ENCODE data around the gene INTS2. TPM values are rescaled to one million over a fixed set of nuclear protein-coding genes. Genes with fewer than 3 reads are reported as not detected.
"Not testable (repeated sequence)": the region's sequence is repeated elsewhere in the genome, so short reads cannot be mapped to it uniquely, and the experiment has no call there.

INTS2 gene
- total RNA-seq, 8 experiments from 2014 or later: 11.2 to 16.8 (median 11.9) TPM

DNA sequence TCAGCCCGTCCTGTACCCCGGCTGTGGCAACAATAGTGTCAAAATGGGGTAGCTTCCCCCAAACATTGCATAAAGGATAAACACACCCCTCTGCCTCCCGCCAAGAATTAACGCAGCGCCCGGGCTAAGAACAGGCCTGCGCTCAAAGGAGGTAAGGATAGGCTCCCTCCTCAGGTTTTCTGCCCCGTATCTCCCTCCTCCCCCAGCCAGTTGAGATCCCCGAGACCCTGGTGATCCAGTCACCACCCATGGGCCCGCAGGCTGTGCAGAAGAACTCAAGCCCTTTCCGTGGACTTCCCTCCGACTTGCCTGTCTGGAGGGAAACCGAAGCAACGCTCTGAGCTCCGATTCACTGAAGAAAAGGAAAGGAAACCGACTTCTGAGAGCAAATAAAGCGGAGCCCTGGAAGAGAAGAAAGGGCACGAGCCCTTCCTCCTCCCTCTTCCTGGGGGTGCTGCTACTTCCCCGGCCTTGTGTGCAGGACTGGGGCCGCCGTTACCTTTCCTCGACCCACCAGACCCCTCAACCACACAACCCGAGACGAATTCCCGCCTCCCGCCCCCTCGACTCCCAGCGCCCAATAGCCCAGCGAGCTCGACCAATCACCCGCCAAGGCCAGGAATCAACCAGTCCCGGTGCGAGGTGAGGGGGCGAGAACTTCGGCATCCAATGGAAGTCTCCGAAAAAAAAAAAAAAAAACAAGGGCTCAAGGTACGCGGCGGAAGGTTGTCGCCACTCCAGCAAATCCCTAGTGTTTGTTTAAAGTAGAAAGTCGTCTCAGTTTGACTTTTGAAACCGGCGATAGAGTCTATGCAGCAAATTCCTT is 64.6 kb downstream of the INTS2 start, which contains the start of gene BRIP1:
BRIP1 (minus strand) TSS at position 554 of the 826 bp plus-strand sequence. CDS start 1,989 bp downstream, outside the sequence.
- in situ Hi-C loops (cut with MboI; ENCODE audit: low pct_unique_long_range_greater_than_20kb in 2 of 9, low sequenced_read_pairs in 9 of 9, unreplicated experiment in 9 of 9): no loop called here
- ATAC-seq (replicated peaks in 6 of 8): peak; percentile 97 to 100 (median 100)
- Histone ChIP-seq H3K4me3 (peak within 1 kb of the TSS; percentile 57 to 82 (median 63)), H3K27ac (no peak within 1 kb of the TSS), H3K4me1 (replicated peaks in 1 of 2) (peaks cover 0 to 6% of the 10 kb centered on the region in 2 donors)
- WGBS, 10 experiments: 0 to 4% (median 0%) methylated on average over 2 to 20 of the region's 43 CpGs

GRCh38 chr17:61862105-61862574 is 65.6 kb downstream of the INTS2 start:
- H3K27ac ChIP-seq: no peak overlapping the region
- H3K4me1 ChIP-seq (replicated peaks in 1 of 2): peaks cover 0 to 6% of the 10 kb centered on the region in 2 donors
- no peak for ATAC-seq (replicated peaks in 6 of 8)
- WGBS, 10 experiments: 0 to 50% (median 0%) methylated on average over 1 of the region's 1 CpG; no CpG with 5 or more reads in 3 of the 10 experiments
- in situ Hi-C loops (cut with MboI; ENCODE audit: low pct_unique_long_range_greater_than_20kb in 2 of 9, low sequenced_read_pairs in 9 of 9, unreplicated experiment in 9 of 9): no loop called here
- H3K4me3 ChIP-seq: peak overlapping the region in 3 of 5 donors; percentile 57 to 75 (median 63)

DNA sequence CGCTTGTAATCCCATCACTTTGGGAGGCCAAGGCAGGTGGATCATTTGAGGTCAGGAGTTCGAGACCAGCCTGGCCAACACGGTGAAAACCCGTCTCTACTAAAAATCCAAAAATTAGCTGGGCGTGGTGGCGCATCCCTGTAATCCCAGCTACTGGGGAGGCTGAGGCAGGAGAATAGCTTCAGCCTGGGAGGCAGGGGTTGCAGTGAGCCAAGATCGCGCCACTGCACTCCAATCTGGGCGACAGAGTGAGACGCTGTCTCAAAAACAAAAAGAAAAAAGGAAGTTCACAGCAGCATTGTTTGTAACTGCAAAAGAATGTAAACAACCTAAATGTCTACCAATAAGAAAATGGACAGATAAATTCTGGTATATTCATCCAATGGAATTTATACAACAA is 67.4 kb downstream of the INTS2 start:
- H3K27ac ChIP-seq; H3K4me3 ChIP-seq; ATAC-seq (replicated peaks in 6 of 8); in situ Hi-C loops (cut with MboI; ENCODE audit: low pct_unique_long_range_greater_than_20kb in 2 of 9, low sequenced_read_pairs in 9 of 9, unreplicated experiment in 9 of 9); H3K4me1 ChIP-seq (replicated peaks in 1 of 2): not testable (repeated sequence)
- 80 to 100% (median 98%) methylated on average over 1 to 10 of the region's 10 CpGs; no CpG with 5 or more reads in 2 of the 10 experiments for WGBS, 10 experiments

GRCh38 chr17:61856035-61856434 is 71.7 kb downstream of the INTS2 start:
- ATAC-seq (replicated peaks in 6 of 8): no peak
- in situ Hi-C loops (cut with MboI; ENCODE audit: low pct_unique_long_range_greater_than_20kb in 2 of 9, low sequenced_read_pairs in 9 of 9, unreplicated experiment in 9 of 9): no loop called here
- Histone ChIP-seq H3K4me1 (replicated peaks in 1 of 2) (no peaks in the 10 kb centered on the region), H3K27ac (no peak overlapping the region), H3K4me3 (no peak overlapping the region)
- 88 to 100% (median 100%) methylated on average over 1 of the region's 1 CpG; no CpG with 5 or more reads in 2 of the 10 experiments for WGBS, 10 experiments

DNA sequence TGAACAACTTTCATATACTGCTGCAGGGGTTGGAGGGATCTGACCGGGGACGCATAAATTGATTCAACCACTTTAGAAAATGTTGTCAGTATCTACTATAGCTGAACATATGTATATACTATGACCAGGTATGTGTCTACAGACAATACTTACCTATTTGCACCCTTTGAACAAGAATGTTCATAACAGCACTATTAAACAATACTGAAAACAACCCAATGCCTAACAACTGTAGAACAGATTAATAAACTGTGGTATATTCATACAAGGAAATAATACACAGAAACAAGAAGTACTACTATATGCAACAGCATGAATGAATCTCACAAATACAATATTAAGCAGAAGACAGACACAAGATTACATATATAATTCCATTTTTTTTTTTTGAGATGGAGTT is 74.9 kb downstream of the INTS2 start:
- Histone ChIP-seq H3K27ac (no peak overlapping the region), H3K4me1 (replicated peaks in 1 of 2) (no peaks in the 10 kb centered on the region), H3K4me3 (no peak overlapping the region)
- no peak for ATAC-seq (replicated peaks in 6 of 8)
- WGBS, 10 experiments: 92 to 100% (median 100%) methylated on average over 1 to 2 of the region's 2 CpGs; no CpG with 5 or more reads in 2 of the 10 experiments
- in situ Hi-C loops (cut with MboI; ENCODE audit: low pct_unique_long_range_greater_than_20kb in 2 of 9, low sequenced_read_pairs in 9 of 9, unreplicated experiment in 9 of 9): no loop called here

GRCh38 chr17:61849674-61850073 is 78.1 kb downstream of the INTS2 start:
- no peaks in the 10 kb centered on the region for H3K4me1 ChIP-seq (replicated peaks in 1 of 2)
- no peak overlapping the region for H3K27ac ChIP-seq
- no peak overlapping the region for H3K4me3 ChIP-seq
- in situ Hi-C loops (cut with MboI; ENCODE audit: low pct_unique_long_range_greater_than_20kb in 2 of 9, low sequenced_read_pairs in 9 of 9, unreplicated experiment in 9 of 9): loop anchor here in 4 of 9 experiments (10.0 to 25.0 kb wide), 2 partner anchors 435 to 437 kb away; no protein-coding TSS in a partner anchor
- ATAC-seq (replicated peaks in 6 of 8): no peak

DNA sequence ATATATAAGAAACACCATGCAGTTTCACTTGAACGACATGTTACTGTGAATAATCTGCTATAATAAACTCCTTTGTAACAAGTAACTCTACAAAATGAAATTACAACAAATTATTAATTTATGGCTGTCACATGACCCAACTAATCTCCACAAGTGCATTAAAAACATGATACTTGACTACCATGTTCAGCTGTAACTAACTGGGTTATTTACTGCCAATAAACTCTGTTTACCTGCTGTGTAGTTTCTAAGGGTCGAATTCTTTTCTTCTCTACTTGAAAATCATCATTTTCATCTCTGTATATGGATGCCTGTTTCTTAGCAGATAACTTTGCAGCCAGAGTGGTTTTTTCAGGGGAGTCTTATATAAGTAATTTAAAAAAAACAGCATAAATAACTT is 78.9 kb downstream of the INTS2 start:
- WGBS, 10 experiments: 63 to 100% (median 100%) methylated on average over 1 to 2 of the region's 2 CpGs; no CpG with 5 or more reads in 1 of the 10 experiments
- H3K4me1 ChIP-seq (replicated peaks in 1 of 2): no peaks in the 10 kb centered on the region
- in situ Hi-C loops (cut with MboI; ENCODE audit: low pct_unique_long_range_greater_than_20kb in 2 of 9, low sequenced_read_pairs in 9 of 9, unreplicated experiment in 9 of 9): loop anchor here in 4 of 9 experiments (10.0 to 25.0 kb wide), 2 partner anchors 434 to 437 kb away; no protein-coding TSS in a partner anchor
- H3K27ac ChIP-seq: no peak overlapping the region
- no peak for ATAC-seq (replicated peaks in 6 of 8)
- H3K4me3 ChIP-seq: no peak overlapping the region

- no peak overlapping the region for H3K4me3 ChIP-seq
- ATAC-seq (replicated peaks in 6 of 8): no peak
- no peaks in the 10 kb centered on the region for H3K4me1 ChIP-seq (replicated peaks in 1 of 2)
- in situ Hi-C loops (cut with MboI; ENCODE audit: low pct_unique_long_range_greater_than_20kb in 2 of 9, low sequenced_read_pairs in 9 of 9, unreplicated experiment in 9 of 9): loop anchor here in 4 of 9 experiments (10.0 to 25.0 kb wide), 2 partner anchors 433 to 436 kb away; no protein-coding TSS in a partner anchor
- no peak overlapping the region for H3K27ac ChIP-seq
- WGBS, 10 experiments: 11 to 100% (median 88%) methylated on average over 1 to 2 of the region's 2 CpGs; no CpG with 5 or more reads in 2 of the 10 experiments
These were observed 79.5 kb downstream of the INTS2 start for GRCh38 chr17:61848247-61848646.

GRCh38 chr17:61847659-61848058 is 80.1 kb downstream of the INTS2 start:
- WGBS, 10 experiments: 89 to 100% (median 95%) methylated on average over 2 to 3 of the region's 3 CpGs
- in situ Hi-C loops (cut with MboI; ENCODE audit: low pct_unique_long_range_greater_than_20kb in 2 of 9, low sequenced_read_pairs in 9 of 9, unreplicated experiment in 9 of 9): loop anchor here in 4 of 9 experiments (10.0 to 25.0 kb wide), 2 partner anchors 433 to 435 kb away; no protein-coding TSS in a partner anchor
- H3K27ac ChIP-seq: no peak overlapping the region
- ATAC-seq (replicated peaks in 6 of 8): no peak
- H3K4me3 ChIP-seq: no peak overlapping the region
- no peaks in the 10 kb centered on the region for H3K4me1 ChIP-seq (replicated peaks in 1 of 2)

GRCh38 chr17:61846761-61847375 is 80.9 kb downstream of the INTS2 start:
- ATAC-seq (replicated peaks in 6 of 8): no peak
- WGBS, 10 experiments: 87 to 100% (median 98%) methylated on average over 1 to 3 of the region's 3 CpGs; no CpG with 5 or more reads in 1 of the 10 experiments
- no peak overlapping the region for H3K27ac ChIP-seq
- no peaks in the 10 kb centered on the region for H3K4me1 ChIP-seq (replicated peaks in 1 of 2)
- no peak overlapping the region for H3K4me3 ChIP-seq
- in situ Hi-C loops (cut with MboI; ENCODE audit: low pct_unique_long_range_greater_than_20kb in 2 of 9, low sequenced_read_pairs in 9 of 9, unreplicated experiment in 9 of 9): loop anchor here in 4 of 9 experiments (10.0 to 25.0 kb wide), 2 partner anchors 432 to 435 kb away; no protein-coding TSS in a partner anchor

- Histone ChIP-seq H3K4me3 (no peak overlapping the region), H3K27ac (no peak overlapping the region), H3K4me1 (replicated peaks in 1 of 2) (no peaks in the 10 kb centered on the region)
- ATAC-seq (replicated peaks in 6 of 8): no peak
- in situ Hi-C loops (cut with MboI; ENCODE audit: low pct_unique_long_range_greater_than_20kb in 2 of 9, low sequenced_read_pairs in 9 of 9, unreplicated experiment in 9 of 9): loop anchor here in 4 of 9 experiments (10.0 to 25.0 kb wide), 2 partner anchors 431 to 434 kb away; no protein-coding TSS in a partner anchor
- 82 to 100% (median 98%) methylated on average over 2 to 8 of the region's 8 CpGs; no CpG with 5 or more reads in 2 of the 10 experiments for WGBS, 10 experiments
These were observed 81.7 kb downstream of the INTS2 start for GRCh38 chr17:61846088-61846487.

- no peaks in the 10 kb centered on the region for H3K4me1 ChIP-seq (replicated peaks in 1 of 2)
- H3K4me3 ChIP-seq: no peak overlapping the region
- 80 to 100% (median 83%) methylated on average over 1 of the region's 1 CpG; no CpG with 5 or more reads in 7 of the 10 experiments for WGBS, 10 experiments
- in situ Hi-C loops (cut with MboI; ENCODE audit: low pct_unique_long_range_greater_than_20kb in 2 of 9, low sequenced_read_pairs in 9 of 9, unreplicated experiment in 9 of 9): loop anchor here in 4 of 9 experiments (10.0 to 25.0 kb wide), 2 partner anchors 429 to 431 kb away; no protein-coding TSS in a partner anchor
- ATAC-seq (replicated peaks in 6 of 8): no peak
- no peak overlapping the region for H3K27ac ChIP-seq
These were observed 84.3 kb downstream of the INTS2 start for GRCh38 chr17:61843435-61843834.

Data from motor neuron (in vitro differentiated cells).